Tibial nerve (tissue), 4 donors: ENCODE measurements around the gene PTPRU.
A peak's percentile ranks its signal among the peaks of the same experiment; 100 is the strongest.

Experiments
- CTCF ChIP-seq, 5 experiments: fragments of 200-600 bp in 3 of 5; fragments of 450-650 bp in 2 of 5; sonication (generic) in 3 of 5; IDR thresholded peaks; one replicate each; pipeline ENCODE4 v1.5.1; 2016 to 2019; ENCODE audit warnings: antibody characterized with exemption in 5 of 5, mild to moderate bottlenecking in 3 of 5, moderate library complexity in 2 of 5
- EP300 ChIP-seq, 2 donors: sonication (generic); formaldehyde crosslinking; IDR thresholded peaks; one replicate each; pipeline ENCODE4 v1.6.1; 2017; ENCODE audit warnings: antibody characterized with exemption in 2 of 2, mild to moderate bottlenecking in 1 of 2
- POLR2A ChIP-seq, 2 donors: fragments of 450-650 bp; IDR thresholded peaks; one replicate each; pipeline ENCODE4 v1.6.1; 2017; ENCODE audit warnings: antibody characterized with exemption in 2 of 2, mild to moderate bottlenecking in 2 of 2, moderate library complexity in 2 of 2

- TF ChIP-seq CTCF (IDR thresholded peaks at IDR 0.05) (peak; percentile 85 to 95 (median 93)), POLR2A (IDR thresholded peaks at IDR 0.05) (no peak), EP300 (IDR thresholded peaks at IDR 0.05) (peak in 1 of 2 donors; percentile 81)
These were observed 33.6 kb upstream of the PTPRU start for GRCh38 chr1:29202584-29203340.
